CD4-positive, CD25-positive, alpha-beta regulatory T cell (primary cell): Measurements from ENCODE around the gene FUT7. TPM values are rescaled to one million over a fixed set of nuclear protein-coding genes. Genes with fewer than 3 reads are reported as not detected.
A peak's percentile ranks its signal among the peaks of the same experiment; 100 is the strongest.

Experiments
- ATAC-seq, 2 donors: fragments of 150-1000 bp; cut with Tn5 transposase; one replicate each; pipeline ENCODE4 v1.10.0; 2021; ENCODE audit warnings: low read depth in 2 of 2, moderate number of reproducible peaks in 2 of 2, moderate library complexity in 1 of 2
- DNase-seq, 3 donors: peaks; one replicate each; pipeline versions ENCODE4 v3.0.0 to v3.0.0-alpha.2; 2012 to 2022; ENCODE audit warnings: mixed read lengths in 1 of 3
- H3K27ac ChIP-seq: one replicate; pipeline ENCODE4 v1.7.0; 2013; ENCODE audit warnings: mild to moderate bottlenecking, low read length; ENCODE audit not compliant: insufficient read depth, poor library complexity, severe bottlenecking
- H3K27me3 ChIP-seq: one replicate; pipeline ENCODE4 v1.7.0; 2013; ENCODE audit warnings: low read length; ENCODE audit not compliant: control insufficient read depth, insufficient read depth
- H3K36me3 ChIP-seq: one replicate; pipeline ENCODE4 v1.7.0; 2013; ENCODE audit warnings: mild to moderate bottlenecking, low read length, moderate library complexity; ENCODE audit not compliant: control insufficient read depth, insufficient read depth
- H3K4me1 ChIP-seq: 2 replicates; pipeline ENCODE4 v1.7.0; 2013; ENCODE audit warnings: mild to moderate bottlenecking, low read length; ENCODE audit not compliant: insufficient read depth, control insufficient read depth, poor library complexity, severe bottlenecking
- H3K4me3 ChIP-seq: one replicate; pipeline ENCODE4 v1.7.0; 2013; ENCODE audit warnings: low read depth, mild to moderate bottlenecking, low read length, moderate library complexity
- H3K9me3 ChIP-seq, 2 experiments: 1 replicate in 1 of 2; 2 replicates in 1 of 2; pipeline ENCODE4 v1.7.0; 2013; ENCODE audit warnings: low read length in 2 of 2, mild to moderate bottlenecking in 1 of 2, moderate library complexity in 1 of 2; ENCODE audit not compliant: control insufficient read depth in 2 of 2
- H3K27ac Mint-ChIP-seq, 3 donors: one replicate each; pipeline ENCODE4 v1.8.0; 2020 to 2022; ENCODE audit warnings: mild to moderate bottlenecking in 3 of 3, mixed read lengths in 3 of 3, moderate library complexity in 2 of 3
- H3K27me3 Mint-ChIP-seq: one replicate; pipeline ENCODE4 v1.8.0; 2022; ENCODE audit warnings: mild to moderate bottlenecking, mixed read lengths
- H3K36me3 Mint-ChIP-seq: one replicate; pipeline ENCODE4 v1.8.0; 2020; ENCODE audit warnings: mixed read lengths
- H3K4me1 Mint-ChIP-seq, 4 donors: one replicate each; pipeline ENCODE4 v1.8.0; 2020 to 2022; ENCODE audit warnings: mixed read lengths in 4 of 4, mild to moderate bottlenecking in 1 of 4
- H3K4me3 Mint-ChIP-seq, 4 donors: one replicate each; pipeline ENCODE4 v1.8.0; 2020 to 2022; ENCODE audit warnings: mild to moderate bottlenecking in 4 of 4, mixed read lengths in 4 of 4, moderate library complexity in 3 of 4
- H3K9me3 Mint-ChIP-seq, 7 donors: one replicate each; pipeline ENCODE4 v1.8.0; 2020 to 2022; ENCODE audit warnings: mixed read lengths in 7 of 7, mild to moderate bottlenecking in 3 of 7, moderate library complexity in 2 of 7
- polyA plus RNA-seq, 4 donors: library from polyadenylated mRNA; unstranded; fragments of 300-500 nt; fragmentation: Illumina TruSeq; gene quantifications; one replicate each; pipeline ENCODE4 v1.2.3, GENCODE V29; 2021
- total RNA-seq: library from RNA; stranded (reverse); gene quantifications from one replicate; pipeline ENCODE4 v1.2.3, GENCODE V29; 2022

The FUT7 gene
- total and polyA plus RNA-seq, 5 donors from 2014 or later = 15.2 to 79.0 (median 37.4) TPM

DNA sequence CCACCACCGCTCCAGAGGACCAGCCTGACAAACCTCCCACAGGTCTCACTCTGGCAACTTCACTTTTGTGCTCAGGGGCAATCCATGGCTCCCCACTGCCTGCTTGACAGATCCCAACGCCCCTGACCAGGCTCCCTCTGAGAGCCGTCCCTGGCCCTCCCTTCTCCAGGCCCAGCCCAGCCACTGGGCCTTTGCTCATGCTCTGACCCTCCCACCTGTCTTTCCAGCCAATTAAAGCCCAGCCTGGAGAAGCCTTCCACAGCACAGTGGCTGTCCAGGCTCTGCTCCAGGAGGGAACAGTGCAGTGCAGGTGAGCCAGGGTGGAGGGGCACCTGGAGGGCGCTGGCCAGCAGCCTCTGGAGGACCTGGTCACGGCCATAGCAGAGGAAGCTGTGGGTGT lies 18.7 kb upstream of the FUT7 start:
- peaks cover 27% of the 10 kb centered on the region for H3K4me1 ChIP-seq
- H3K36me3 ChIP-seq = no peaks in the 10 kb centered on the region
- H3K27ac Mint-ChIP-seq = no peak overlapping the region
- H3K9me3 Mint-ChIP-seq = peaks cover 0 to 2% (median 0%) of the 10 kb centered on the region in 7 donors
- no peak overlapping the region for H3K27ac ChIP-seq
- no peak overlapping the region for H3K4me3 ChIP-seq
- no peaks in the 10 kb centered on the region for H3K36me3 Mint-ChIP-seq
- peak overlapping the region in 1 of 4 donors; percentile 51 for H3K4me3 Mint-ChIP-seq
- no peak for ATAC-seq
- peaks cover 36% of the 10 kb centered on the region for H3K27me3 Mint-ChIP-seq
- H3K27me3 ChIP-seq = peaks cover 10% of the 10 kb centered on the region
- no peaks in the 10 kb centered on the region for H3K9me3 ChIP-seq
- peaks cover 0 to 11% (median 3%) of the 10 kb centered on the region in 4 donors for H3K4me1 Mint-ChIP-seq
- no peak for DNase-seq

- H3K4me3 Mint-ChIP-seq = peak overlapping the region in 1 of 4 donors; percentile 69
- Histone ChIP-seq H3K27ac (no peak overlapping the region), H3K4me3 (no peak overlapping the region), H3K9me3 (no peaks in the 10 kb centered on the region), H3K36me3 (no peaks in the 10 kb centered on the region), H3K4me1 (peaks cover 35% of the 10 kb centered on the region), H3K27me3 (peaks cover 10% of the 10 kb centered on the region)
- H3K27me3 Mint-ChIP-seq = peaks cover 41% of the 10 kb centered on the region
- ATAC-seq (peak in 1 of 2 donors; percentile 34), DNase-seq (peak in 2 of 3 donors; percentile 34 to 70)
- H3K9me3 Mint-ChIP-seq = peaks cover 0 to 2% (median 0%) of the 10 kb centered on the region in 7 donors
- peaks cover 0 to 16% (median 5%) of the 10 kb centered on the region in 4 donors for H3K4me1 Mint-ChIP-seq
- no peaks in the 10 kb centered on the region for H3K36me3 Mint-ChIP-seq
- no peak overlapping the region for H3K27ac Mint-ChIP-seq
These were observed 17.9 kb upstream of the FUT7 start for GRCh38 chr9:137049544-137050449.

GRCh38 chr9:137048655-137049543 lies 17.0 kb upstream of the FUT7 start:
- Mint-ChIP-seq H3K27ac (no peak overlapping the region), H3K4me1 (peaks cover 0 to 24% (median 8%) of the 10 kb centered on the region in 4 donors), H3K36me3 (no peaks in the 10 kb centered on the region), H3K4me3 (peak overlapping the region in 1 of 4 donors; percentile 69), H3K27me3 (peaks cover 50% of the 10 kb centered on the region), H3K9me3 (peaks cover 0 to 2% (median 0%) of the 10 kb centered on the region in 7 donors)
- Histone ChIP-seq H3K4me3 (no peak overlapping the region), H3K36me3 (no peaks in the 10 kb centered on the region), H3K9me3 (no peaks in the 10 kb centered on the region), H3K27ac (no peak overlapping the region), H3K27me3 (peaks cover 10% of the 10 kb centered on the region), H3K4me1 (peaks cover 39% of the 10 kb centered on the region)
- DNase-seq (peak in 1 of 3 donors; percentile 25), ATAC-seq (no peak)

GRCh38 chr9:137046088-137046787 lies 14.3 kb upstream of the FUT7 start, which contains the start of gene NPDC1:
Gene NPDC1, minus strand, starts transcription at chr9:137046177. Its CDS starts 188 bp downstream, at chr9:137045989.
- peaks cover 29% of the 10 kb centered on the region for H3K4me1 ChIP-seq
- Mint-ChIP-seq H3K4me3 (peak within 1 kb of the TSS; percentile 66 to 89 (median 82)), H3K27me3 (peaks cover 42% of the 10 kb centered on the region), H3K27ac (no peak within 1 kb of the TSS), H3K9me3 (peaks cover 0 to 2% (median 0%) of the 10 kb centered on the region in 7 donors), H3K4me1 (peaks cover 0 to 21% (median 8%) of the 10 kb centered on the region in 4 donors), H3K36me3 (no peaks in the 10 kb centered on the region)
- H3K9me3 ChIP-seq = no peaks in the 10 kb centered on the region
- DNase-seq = peak; percentile 65 to 78 (median 76)
- no peak within 1 kb of the TSS for H3K27ac ChIP-seq
- ATAC-seq = peak; percentile 73 to 75
- peak within 1 kb of the TSS; percentile 34 for H3K4me3 ChIP-seq
- peaks cover 7% of the 10 kb centered on the region for H3K27me3 ChIP-seq
- H3K36me3 ChIP-seq = no peaks in the 10 kb centered on the region

GRCh38 chr9:137045294-137046087 lies 13.6 kb upstream of the FUT7 start:
- Histone ChIP-seq H3K4me3 (no peak overlapping the region), H3K4me1 (peaks cover 29% of the 10 kb centered on the region), H3K27ac (no peak overlapping the region), H3K9me3 (no peaks in the 10 kb centered on the region), H3K27me3 (peaks cover 7% of the 10 kb centered on the region), H3K36me3 (no peaks in the 10 kb centered on the region)
- Mint-ChIP-seq H3K4me3 (peak overlapping the region; percentile 66 to 84 (median 82)), H3K27ac (no peak overlapping the region), H3K36me3 (no peaks in the 10 kb centered on the region), H3K27me3 (peaks cover 40% of the 10 kb centered on the region), H3K9me3 (peaks cover 0 to 2% (median 0%) of the 10 kb centered on the region in 7 donors), H3K4me1 (peaks cover 0 to 21% (median 8%) of the 10 kb centered on the region in 4 donors)
- no peak for ATAC-seq
- peak in 1 of 3 donors; percentile 49 for DNase-seq

GRCh38 chr9:137044502-137045177 lies 12.8 kb upstream of the FUT7 start:
- H3K27ac Mint-ChIP-seq = peak overlapping the region in 1 of 3 donors; percentile 92
- H3K4me3 Mint-ChIP-seq = peak overlapping the region; percentile 66 to 84 (median 82)

More at GRCh38 chr9:137044502-137045177, 12.8 kb upstream of the FUT7 start:
- Histone ChIP-seq H3K27ac (no peak overlapping the region), H3K36me3 (no peaks in the 10 kb centered on the region), H3K9me3 (no peaks in the 10 kb centered on the region), H3K27me3 (peaks cover 7% of the 10 kb centered on the region), H3K4me3 (peak overlapping the region; percentile 34), H3K4me1 (peaks cover 29% of the 10 kb centered on the region)
- no peak for ATAC-seq
- Mint-ChIP-seq H3K4me1 (peaks cover 0 to 21% (median 8%) of the 10 kb centered on the region in 4 donors), H3K36me3 (no peaks in the 10 kb centered on the region), H3K9me3 (no peaks in the 10 kb centered on the region), H3K27me3 (peaks cover 33% of the 10 kb centered on the region)
- peak in 1 of 3 donors; percentile 67 for DNase-seq
